Stimulated activated CD8-positive, alpha-beta memory T cell treated with anti-CD3 and anti-CD28 coated beads, Interleukin-12 subunit alpha, Interleukin-12 subunit beta, amount 100 ng/mL, for 24 hours (primary cell): ENCODE results near the gene ADGRL3.
"Not testable (repeated sequence)": the region's sequence is repeated elsewhere in the genome, so short reads cannot be mapped to it uniquely, and the experiment has no call there.

Source experiments
- DNase-seq: peaks from one replicate; pipeline ENCODE4 v3.0.0-alpha.2; 2020; ENCODE audit errors: extremely low read depth

ADGRL3 gene

GRCh38 chr4:61493470-61493869 is 293.3 kb downstream of the ADGRL3 start:
- no peak for DNase-seq

GRCh38 chr4:61500883-61501282 is 300.8 kb downstream of the ADGRL3 start:
- DNase-seq = no peak

GRCh38 chr4:61501812-61502211 is 301.7 kb downstream of the ADGRL3 start:
- DNase-seq = no peak

GRCh38 chr4:61505773-61506685 is 305.9 kb downstream of the ADGRL3 start:
- no peak for DNase-seq

- no peak for DNase-seq
Measured at GRCh38 chr4:61507091-61507490, 307.0 kb downstream of the ADGRL3 start.

GRCh38 chr4:61509721-61510241 is 309.7 kb downstream of the ADGRL3 start:
- DNase-seq = not testable (repeated sequence)

GRCh38 chr4:61511716-61512488 is 311.8 kb downstream of the ADGRL3 start:
- DNase-seq = no peak

GRCh38 chr4:61514991-61515390 is 314.9 kb downstream of the ADGRL3 start:
- DNase-seq = no peak

- DNase-seq = no peak
Measured at GRCh38 chr4:61517144-61517543, 317.0 kb downstream of the ADGRL3 start.

- DNase-seq = no peak
Measured at GRCh38 chr4:61520166-61520565, 320.0 kb downstream of the ADGRL3 start.

- no peak for DNase-seq
Measured at GRCh38 chr4:61520681-61521160, 320.6 kb downstream of the ADGRL3 start.

- DNase-seq = no peak
Measured at GRCh38 chr4:61521451-61521850, 321.3 kb downstream of the ADGRL3 start.

GRCh38 chr4:61522312-61522711 is 322.2 kb downstream of the ADGRL3 start:
- no peak for DNase-seq

GRCh38 chr4:61527888-61528287 is 327.8 kb downstream of the ADGRL3 start:
- DNase-seq = no peak

GRCh38 chr4:61528595-61528994 is 328.5 kb downstream of the ADGRL3 start:
- DNase-seq = no peak

GRCh38 chr4:61531188-61531587 is 331.1 kb downstream of the ADGRL3 start:
- DNase-seq = no peak

GRCh38 chr4:61532336-61533000 is 332.3 kb downstream of the ADGRL3 start:
- no peak for DNase-seq

GRCh38 chr4:61533140-61533539 is 333.0 kb downstream of the ADGRL3 start:
- DNase-seq = no peak

- DNase-seq = no peak
Measured at GRCh38 chr4:61540944-61541343, 340.8 kb downstream of the ADGRL3 start.

GRCh38 chr4:61541459-61541858 is 341.3 kb downstream of the ADGRL3 start:
- DNase-seq = no peak

GRCh38 chr4:61543976-61544375 is 343.9 kb downstream of the ADGRL3 start:
- DNase-seq = no peak

GRCh38 chr4:61545902-61546480 is 345.9 kb downstream of the ADGRL3 start:
- DNase-seq = no peak
